Activated CD4-positive, alpha-beta T cell treated with anti-CD3 and anti-CD28 coated beads, Interleukin-2, amount 50 U/mL, for 1 hour (primary cell): ENCODE data around the gene ENPP6.
"Not testable (repeated sequence)": the region's sequence is repeated elsewhere in the genome, so short reads cannot be mapped to it uniquely, and the experiment has no call there.

Experiments used
- DNase-seq: peaks from one replicate; pipeline ENCODE4 v3.0.0-alpha.2; 2020

The ENPP6 gene

DNA sequence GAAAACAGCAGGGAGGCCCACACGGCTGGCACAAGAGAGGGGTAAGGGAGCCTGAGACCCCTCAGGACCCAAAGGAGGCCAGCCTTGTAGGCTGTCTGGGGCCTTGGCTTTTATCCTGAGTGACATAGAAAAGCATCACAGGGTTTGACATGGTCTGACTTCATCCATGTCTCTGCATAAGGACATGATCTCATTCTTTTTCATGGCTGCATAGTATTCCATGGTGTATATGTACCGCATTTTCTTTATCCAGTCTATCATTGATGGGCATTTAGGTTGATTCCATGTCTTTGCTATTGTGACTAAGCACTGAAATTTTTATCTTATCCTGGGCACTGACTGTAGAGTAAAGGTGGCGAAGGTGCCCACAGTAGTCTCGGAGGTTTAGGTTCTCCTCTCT lies 166.4 kb downstream of the ENPP6 start:
- DNase-seq, result not testable (repeated sequence)

DNA sequence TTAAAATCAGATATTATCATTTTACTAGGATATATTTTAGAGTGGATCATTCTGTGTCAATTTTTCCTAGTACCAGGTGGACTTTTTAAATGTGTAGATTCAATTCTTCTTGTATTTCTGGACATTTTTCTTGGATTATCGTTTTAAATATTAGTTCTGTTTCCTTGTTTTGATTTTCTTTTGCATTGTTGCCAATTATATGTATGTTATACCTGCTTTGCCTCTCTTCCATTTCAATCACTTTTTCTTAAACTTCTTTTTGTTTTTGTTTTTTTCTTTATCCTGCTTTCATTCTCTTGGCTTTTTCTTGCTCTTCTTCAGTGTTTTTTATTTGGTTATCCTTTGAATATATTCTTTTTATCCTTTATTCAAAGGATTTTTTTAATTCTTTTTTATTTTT lies 171.5 kb downstream of the ENPP6 start:
- no peak for DNase-seq

DNA sequence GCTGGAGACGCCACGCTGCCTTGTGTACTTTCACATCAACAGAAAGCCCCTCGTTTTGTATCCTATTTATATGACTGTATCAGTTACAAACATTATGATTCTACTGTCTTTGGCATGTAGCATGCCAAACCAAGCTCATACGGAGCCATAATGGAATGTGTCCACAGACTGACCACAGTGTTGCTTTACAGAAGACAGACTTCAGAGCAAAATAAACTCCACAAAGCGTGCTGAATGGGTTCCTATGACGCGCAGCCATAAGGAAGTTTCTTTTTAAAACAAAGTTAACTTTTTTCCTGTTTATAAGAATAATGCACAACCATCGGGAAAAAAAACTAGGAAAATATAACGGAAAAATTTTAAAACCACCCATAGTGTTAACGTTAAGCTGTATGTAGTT lies 176.5 kb downstream of the ENPP6 start:
- no peak for DNase-seq

DNA sequence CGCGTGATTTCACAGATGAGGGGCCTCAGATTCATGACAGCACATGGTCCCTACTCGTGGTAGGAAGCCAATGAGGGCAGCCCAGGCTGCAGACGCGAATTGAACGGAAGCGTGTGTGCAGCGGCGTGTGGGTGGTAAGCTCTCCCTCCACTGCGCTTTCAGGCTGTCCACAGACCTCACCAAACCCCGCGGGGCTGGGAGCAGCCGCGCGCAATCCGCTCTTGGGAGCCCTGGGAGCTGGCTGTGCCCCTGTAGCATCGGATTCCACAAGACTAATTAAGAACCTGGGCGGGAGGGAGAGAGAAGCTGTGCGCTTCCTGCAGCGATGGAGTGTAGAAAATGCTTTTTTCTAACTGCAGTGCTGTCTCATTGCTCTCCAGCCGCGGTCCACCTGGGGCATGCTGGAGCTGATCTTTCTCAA lies 177.7 kb downstream of the ENPP6 start:
- no peak for DNase-seq
